Measurements from ENCODE around the gene SFXN1.

DNA sequence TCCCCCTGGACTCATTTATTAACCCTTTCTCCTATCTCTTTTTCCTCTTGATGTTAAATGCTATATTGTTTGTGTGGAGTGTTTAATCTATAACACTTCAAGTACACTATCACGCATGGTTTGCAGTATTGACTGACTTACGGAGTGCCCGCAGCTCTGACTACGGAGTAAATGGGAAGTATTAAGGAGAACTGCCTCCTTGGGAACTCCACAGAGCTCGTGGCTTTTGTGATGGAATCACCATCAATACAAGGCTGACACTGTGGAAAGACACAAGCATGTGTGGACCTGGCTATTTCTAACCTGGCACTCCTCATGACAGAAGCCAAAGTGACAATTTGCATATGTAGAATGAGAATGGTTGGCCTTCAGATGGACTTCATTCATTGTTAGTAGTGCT, 66.2 kb downstream of the SFXN1 start:
- no peak for TF ChIP-seq EP300 (IDR thresholded peaks at IDR 0.05; ENCODE audit: borderline replicate concordance)
- TF ChIP-seq, protein P1, sequence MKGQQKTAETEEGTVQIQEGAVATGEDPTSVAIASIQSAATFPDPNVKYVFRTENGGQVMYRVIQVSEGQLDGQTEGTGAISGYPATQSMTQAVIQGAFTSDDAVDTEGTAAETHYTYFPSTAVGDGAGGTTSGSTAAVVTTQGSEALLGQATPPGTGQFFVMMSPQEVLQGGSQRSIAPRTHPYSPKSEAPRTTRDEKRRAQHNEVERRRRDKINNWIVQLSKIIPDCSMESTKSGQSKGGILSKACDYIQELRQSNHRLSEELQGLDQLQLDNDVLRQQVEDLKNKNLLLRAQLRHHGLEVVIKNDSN (IDR thresholded peaks at IDR 0.05), result no peak
- no peak for TF ChIP-seq MAX (IDR thresholded peaks at IDR 0.05)
- no peak for TF ChIP-seq RAD21 (IDR thresholded peaks at IDR 0.05; ENCODE audit: low read depth)
- no peak for TF ChIP-seq TCF12 (IDR thresholded peaks at IDR 0.05; ENCODE audit: low read depth)
- TF ChIP-seq, protein P2, sequence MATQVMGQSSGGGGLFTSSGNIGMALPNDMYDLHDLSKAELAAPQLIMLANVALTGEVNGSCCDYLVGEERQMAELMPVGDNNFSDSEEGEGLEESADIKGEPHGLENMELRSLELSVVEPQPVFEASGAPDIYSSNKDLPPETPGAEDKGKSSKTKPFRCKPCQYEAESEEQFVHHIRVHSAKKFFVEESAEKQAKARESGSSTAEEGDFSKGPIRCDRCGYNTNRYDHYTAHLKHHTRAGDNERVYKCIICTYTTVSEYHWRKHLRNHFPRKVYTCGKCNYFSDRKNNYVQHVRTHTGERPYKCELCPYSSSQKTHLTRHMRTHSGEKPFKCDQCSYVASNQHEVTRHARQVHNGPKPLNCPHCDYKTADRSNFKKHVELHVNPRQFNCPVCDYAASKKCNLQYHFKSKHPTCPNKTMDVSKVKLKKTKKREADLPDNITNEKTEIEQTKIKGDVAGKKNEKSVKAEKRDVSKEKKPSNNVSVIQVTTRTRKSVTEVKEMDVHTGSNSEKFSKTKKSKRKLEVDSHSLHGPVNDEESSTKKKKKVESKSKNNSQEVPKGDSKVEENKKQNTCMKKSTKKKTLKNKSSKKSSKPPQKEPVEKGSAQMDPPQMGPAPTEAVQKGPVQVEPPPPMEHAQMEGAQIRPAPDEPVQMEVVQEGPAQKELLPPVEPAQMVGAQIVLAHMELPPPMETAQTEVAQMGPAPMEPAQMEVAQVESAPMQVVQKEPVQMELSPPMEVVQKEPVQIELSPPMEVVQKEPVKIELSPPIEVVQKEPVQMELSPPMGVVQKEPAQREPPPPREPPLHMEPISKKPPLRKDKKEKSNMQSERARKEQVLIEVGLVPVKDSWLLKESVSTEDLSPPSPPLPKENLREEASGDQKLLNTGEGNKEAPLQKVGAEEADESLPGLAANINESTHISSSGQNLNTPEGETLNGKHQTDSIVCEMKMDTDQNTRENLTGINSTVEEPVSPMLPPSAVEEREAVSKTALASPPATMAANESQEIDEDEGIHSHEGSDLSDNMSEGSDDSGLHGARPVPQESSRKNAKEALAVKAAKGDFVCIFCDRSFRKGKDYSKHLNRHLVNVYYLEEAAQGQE (IDR thresholded peaks at IDR 0.05; ENCODE audit: low read depth), result no peak
- no peak for TF ChIP-seq ZBTB7A (IDR thresholded peaks at IDR 0.05; ENCODE audit: low read depth)
- no peak for TF ChIP-seq TAF1 (IDR thresholded peaks at IDR 0.05; ENCODE audit: low read depth)
- no peak for TF ChIP-seq FOXM1 (IDR thresholded peaks at IDR 0.05; ENCODE audit: borderline replicate concordance, low read depth)
- TF ChIP-seq EGR1 (IDR thresholded peaks at IDR 0.05), result no peak

Measured in Ishikawa (cell line).